HepG2 (cell line): ENCODE data around the gene EZH1. TPM values are rescaled to one million over a fixed set of nuclear protein-coding genes. Genes with fewer than 3 reads are reported as not detected.
A peak's percentile ranks its signal among the peaks of the same experiment; 100 is the strongest.

ENCODE experiments used
- KLF12 ChIP-seq: sonication (generic); formaldehyde crosslinking; IDR thresholded peaks from 2 replicates; pipeline ENCODE4 v1.4.0; 2020; ENCODE audit warnings: missing genetic modification reagents, borderline replicate concordance
- ZFX ChIP-seq: sonication (generic); formaldehyde crosslinking; IDR thresholded peaks from 2 replicates; pipeline ENCODE4 v1.4.0; 2020; ENCODE audit warnings: mild to moderate bottlenecking, low read depth, missing genetic modification reagents, moderate library complexity
- ZNF292 ChIP-seq: sonication (generic); formaldehyde crosslinking; IDR thresholded peaks from 2 replicates; pipeline ENCODE4 v1.8.1; 2022; ENCODE audit warnings: mild to moderate bottlenecking, low read depth, missing genetic modification reagents, borderline replicate concordance
- ZNF646 ChIP-seq: sonication (generic); formaldehyde crosslinking; IDR thresholded peaks from 2 replicates; pipeline ENCODE4 v1.9.0; 2021; ENCODE audit warnings: mild to moderate bottlenecking, missing genetic modification reagents
- polyA plus RNA-seq, 8 experiments: library from polyadenylated mRNA; depleted of rRNA in 3 of 8; stranded (reverse) in 7 of 8; unstranded in 1 of 8; fragments of >200 nt; fragmentation: Illumina TruSeq in 4 of 8; extraction: Trizol in 4 of 8; gene quantifications; 2 replicates each; pipeline versions ENCODE4 v1.2.1 to v1.2.3, GENCODE V29; 2011 to 2016; ENCODE audit warnings: low read depth in 4 of 8, missing spikeins in 1 of 8, mixed read lengths in 1 of 8; ENCODE audit not compliant: insufficient read depth in 1 of 8
- total RNA-seq, 5 experiments: library from RNA; depleted of rRNA; stranded (reverse); fragments of >200 nt; fragmentation: Illumina TruSeq; extraction: Trizol; gene quantifications; 2 replicates each; pipeline ENCODE4 v1.2.3, GENCODE V29; 2016; ENCODE audit warnings: low read depth in 1 of 5
- TF ChIP-seq, protein P1 (sequence below): sonication (generic); formaldehyde crosslinking; IDR thresholded peaks from 2 replicates; pipeline ENCODE4 v1.4.0; 2020; ENCODE audit warnings: missing genetic modification reagents
- TF ChIP-seq, protein P2 (sequence below): sonication (generic); formaldehyde crosslinking; IDR thresholded peaks from 2 replicates; pipeline ENCODE4 v1.8.0; 2023; ENCODE audit warnings: mild to moderate bottlenecking, missing genetic modification reagents
- TF ChIP-seq, protein P3 (sequence below): sonication (generic); formaldehyde crosslinking; IDR thresholded peaks from 2 replicates; pipeline ENCODE4 v1.4.0; 2020; ENCODE audit warnings: mild to moderate bottlenecking, low read depth, missing genetic modification reagents
- TF ChIP-seq, protein P4 (sequence below): sonication (generic); formaldehyde crosslinking; IDR thresholded peaks from 2 replicates; pipeline ENCODE4 v1.4.0; 2020; ENCODE audit warnings: missing genetic modification reagents, borderline replicate concordance

EZH1 gene
- total and polyA plus RNA-seq, 2 of the 13 experiments (the other 11 are each of a cell fraction or from before 2014, with no cell fraction given) = 11.6 to 24.0 TPM

- TF ChIP-seq, protein P1, sequence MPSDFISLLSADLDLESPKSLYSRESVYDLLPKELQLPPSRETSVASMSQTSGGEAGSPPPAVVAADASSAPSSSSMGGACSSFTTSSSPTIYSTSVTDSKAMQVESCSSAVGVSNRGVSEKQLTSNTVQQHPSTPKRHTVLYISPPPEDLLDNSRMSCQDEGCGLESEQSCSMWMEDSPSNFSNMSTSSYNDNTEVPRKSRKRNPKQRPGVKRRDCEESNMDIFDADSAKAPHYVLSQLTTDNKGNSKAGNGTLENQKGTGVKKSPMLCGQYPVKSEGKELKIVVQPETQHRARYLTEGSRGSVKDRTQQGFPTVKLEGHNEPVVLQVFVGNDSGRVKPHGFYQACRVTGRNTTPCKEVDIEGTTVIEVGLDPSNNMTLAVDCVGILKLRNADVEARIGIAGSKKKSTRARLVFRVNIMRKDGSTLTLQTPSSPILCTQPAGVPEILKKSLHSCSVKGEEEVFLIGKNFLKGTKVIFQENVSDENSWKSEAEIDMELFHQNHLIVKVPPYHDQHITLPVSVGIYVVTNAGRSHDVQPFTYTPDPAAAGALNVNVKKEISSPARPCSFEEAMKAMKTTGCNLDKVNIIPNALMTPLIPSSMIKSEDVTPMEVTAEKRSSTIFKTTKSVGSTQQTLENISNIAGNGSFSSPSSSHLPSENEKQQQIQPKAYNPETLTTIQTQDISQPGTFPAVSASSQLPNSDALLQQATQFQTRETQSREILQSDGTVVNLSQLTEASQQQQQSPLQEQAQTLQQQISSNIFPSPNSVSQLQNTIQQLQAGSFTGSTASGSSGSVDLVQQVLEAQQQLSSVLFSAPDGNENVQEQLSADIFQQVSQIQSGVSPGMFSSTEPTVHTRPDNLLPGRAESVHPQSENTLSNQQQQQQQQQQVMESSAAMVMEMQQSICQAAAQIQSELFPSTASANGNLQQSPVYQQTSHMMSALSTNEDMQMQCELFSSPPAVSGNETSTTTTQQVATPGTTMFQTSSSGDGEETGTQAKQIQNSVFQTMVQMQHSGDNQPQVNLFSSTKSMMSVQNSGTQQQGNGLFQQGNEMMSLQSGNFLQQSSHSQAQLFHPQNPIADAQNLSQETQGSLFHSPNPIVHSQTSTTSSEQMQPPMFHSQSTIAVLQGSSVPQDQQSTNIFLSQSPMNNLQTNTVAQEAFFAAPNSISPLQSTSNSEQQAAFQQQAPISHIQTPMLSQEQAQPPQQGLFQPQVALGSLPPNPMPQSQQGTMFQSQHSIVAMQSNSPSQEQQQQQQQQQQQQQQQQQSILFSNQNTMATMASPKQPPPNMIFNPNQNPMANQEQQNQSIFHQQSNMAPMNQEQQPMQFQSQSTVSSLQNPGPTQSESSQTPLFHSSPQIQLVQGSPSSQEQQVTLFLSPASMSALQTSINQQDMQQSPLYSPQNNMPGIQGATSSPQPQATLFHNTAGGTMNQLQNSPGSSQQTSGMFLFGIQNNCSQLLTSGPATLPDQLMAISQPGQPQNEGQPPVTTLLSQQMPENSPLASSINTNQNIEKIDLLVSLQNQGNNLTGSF (CRISPR knock-in tag) = no peak
- TF ChIP-seq ZNF646 (CRISPR knock-in tag) (no peak), ZNF292 (0 out of 2 replicates have a peak, but pooled peaks have one; percentile 76), ZFX (CRISPR knock-in tag) (peak; percentile 96), KLF12 (CRISPR knock-in tag) (no peak)
- TF ChIP-seq, protein P2, sequence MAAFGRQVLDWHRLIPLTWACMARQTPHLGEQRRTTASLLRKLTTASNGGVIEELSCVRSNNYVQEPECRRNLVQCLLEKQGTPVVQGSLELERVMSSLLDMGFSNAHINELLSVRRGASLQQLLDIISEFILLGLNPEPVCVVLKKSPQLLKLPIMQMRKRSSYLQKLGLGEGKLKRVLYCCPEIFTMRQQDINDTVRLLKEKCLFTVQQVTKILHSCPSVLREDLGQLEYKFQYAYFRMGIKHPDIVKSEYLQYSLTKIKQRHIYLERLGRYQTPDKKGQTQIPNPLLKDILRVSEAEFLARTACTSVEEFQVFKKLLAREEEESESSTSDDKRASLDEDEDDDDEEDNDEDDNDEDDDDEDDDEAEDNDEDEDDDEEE (CRISPR knock-in tag) = peak; percentile 88
- TF ChIP-seq, protein P3, sequence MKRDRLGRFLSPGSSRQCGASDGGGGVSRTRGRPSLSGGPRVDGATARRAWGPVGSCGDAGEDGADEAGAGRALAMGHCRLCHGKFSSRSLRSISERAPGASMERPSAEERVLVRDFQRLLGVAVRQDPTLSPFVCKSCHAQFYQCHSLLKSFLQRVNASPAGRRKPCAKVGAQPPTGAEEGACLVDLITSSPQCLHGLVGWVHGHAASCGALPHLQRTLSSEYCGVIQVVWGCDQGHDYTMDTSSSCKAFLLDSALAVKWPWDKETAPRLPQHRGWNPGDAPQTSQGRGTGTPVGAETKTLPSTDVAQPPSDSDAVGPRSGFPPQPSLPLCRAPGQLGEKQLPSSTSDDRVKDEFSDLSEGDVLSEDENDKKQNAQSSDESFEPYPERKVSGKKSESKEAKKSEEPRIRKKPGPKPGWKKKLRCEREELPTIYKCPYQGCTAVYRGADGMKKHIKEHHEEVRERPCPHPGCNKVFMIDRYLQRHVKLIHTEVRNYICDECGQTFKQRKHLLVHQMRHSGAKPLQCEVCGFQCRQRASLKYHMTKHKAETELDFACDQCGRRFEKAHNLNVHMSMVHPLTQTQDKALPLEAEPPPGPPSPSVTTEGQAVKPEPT (CRISPR knock-in tag) = no peak
- TF ChIP-seq, protein P4, sequence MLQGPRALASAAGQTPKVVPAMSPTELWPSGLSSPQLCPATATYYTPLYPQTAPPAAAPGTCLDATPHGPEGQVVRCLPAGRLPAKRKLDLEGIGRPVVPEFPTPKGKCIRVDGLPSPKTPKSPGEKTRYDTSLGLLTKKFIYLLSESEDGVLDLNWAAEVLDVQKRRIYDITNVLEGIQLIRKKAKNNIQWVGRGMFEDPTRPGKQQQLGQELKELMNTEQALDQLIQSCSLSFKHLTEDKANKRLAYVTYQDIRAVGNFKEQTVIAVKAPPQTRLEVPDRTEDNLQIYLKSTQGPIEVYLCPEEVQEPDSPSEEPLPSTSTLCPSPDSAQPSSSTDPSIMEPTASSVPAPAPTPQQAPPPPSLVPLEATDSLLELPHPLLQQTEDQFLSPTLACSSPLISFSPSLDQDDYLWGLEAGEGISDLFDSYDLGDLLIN = 0 out of 2 replicates have a peak, but pooled peaks have one; percentile 30
Measured at GRCh38 chr17:42659079-42659931, 85.5 kb downstream of the EZH1 start, which contains the start of gene TUBG2 (continued).
